Glutamatergic neuron (in vitro differentiated cells): ENCODE data around the gene KANSL2. TPM values are rescaled to one million over a fixed set of nuclear protein-coding genes. Genes with fewer than 3 reads are reported as not detected.
"Not testable (repeated sequence)": the region's sequence is repeated elsewhere in the genome, so short reads cannot be mapped to it uniquely, and the experiment has no call there.

Experiments
- DNase-seq: peaks from one replicate; pipeline ENCODE4 v3.0.0; 2022
- H3K27ac Mint-ChIP-seq: one replicate; pipeline ENCODE4 v1.8.0; 2020; ENCODE audit warnings: mild to moderate bottlenecking, mixed read lengths, inconsistent platforms; ENCODE audit not compliant: unreplicated experiment
- H3K27me3 Mint-ChIP-seq: one replicate; pipeline ENCODE4 v1.8.0; 2020; ENCODE audit warnings: mild to moderate bottlenecking, moderate library complexity, mixed read lengths, inconsistent platforms; ENCODE audit not compliant: unreplicated experiment
- H3K36me3 Mint-ChIP-seq: one replicate; pipeline ENCODE4 v1.8.0; 2020; ENCODE audit warnings: mild to moderate bottlenecking, mixed read lengths, inconsistent platforms; ENCODE audit not compliant: unreplicated experiment
- H3K4me1 Mint-ChIP-seq: one replicate; pipeline ENCODE4 v1.8.0; 2020; ENCODE audit warnings: mild to moderate bottlenecking, low read depth, mixed read lengths, inconsistent platforms; ENCODE audit not compliant: unreplicated experiment
- H3K4me3 Mint-ChIP-seq: one replicate; pipeline ENCODE4 v1.8.0; 2020; ENCODE audit warnings: mild to moderate bottlenecking, mixed read lengths, inconsistent platforms; ENCODE audit not compliant: unreplicated experiment
- H3K9me3 Mint-ChIP-seq: one replicate; pipeline ENCODE4 v1.8.0; 2020; ENCODE audit warnings: mild to moderate bottlenecking, moderate library complexity, mixed read lengths, inconsistent platforms; ENCODE audit not compliant: unreplicated experiment
- total RNA-seq: library from RNA; stranded (reverse); fragmentation: NEBNext Ultra II Directional; extraction: Animal tissue kit (Norgen Biotek cat#: 25700); gene quantifications from one replicate; pipeline ENCODE4 v1.2.1, GENCODE V29; 2021; ENCODE audit not compliant: unreplicated experiment
- TF ChIP-seq, protein P1 (sequence below): fragments of 200-600 bp; sonication (generic); IDR thresholded peaks from one replicate; pipeline ENCODE4 v1.5.0; 2021; ENCODE audit not compliant: partially characterized antibody, unreplicated experiment

The KANSL2 gene
- total RNA-seq, 1 donor from 2014 or later: 48.9 TPM

DNA sequence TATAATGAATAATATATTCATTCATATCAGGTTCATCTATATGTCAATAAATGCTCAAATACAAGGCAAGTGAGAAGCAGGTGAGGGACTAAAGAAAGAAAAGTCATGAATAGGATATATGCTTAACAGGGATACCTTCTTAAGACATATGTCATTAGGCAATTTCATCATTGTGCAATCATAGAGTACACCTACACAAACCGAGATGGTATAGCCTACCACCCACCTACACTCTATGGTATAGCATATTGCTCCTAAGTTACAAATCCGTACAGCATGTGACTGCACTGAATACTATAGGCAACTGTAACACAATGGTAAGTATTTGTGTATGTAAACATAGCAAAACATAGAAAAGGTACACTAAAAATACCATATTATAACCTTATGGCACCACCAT lies 39.0 kb downstream of the KANSL2 start:
- Mint-ChIP-seq H3K27me3 (peaks cover 3% of the 10 kb centered on the region), H3K4me3 (no peak overlapping the region), H3K27ac (no peak overlapping the region), H3K4me1 (no peaks in the 10 kb centered on the region), H3K36me3 (peaks cover 32% of the 10 kb centered on the region), H3K9me3 (peaks cover 11% of the 10 kb centered on the region)
- DNase-seq: no peak
- TF ChIP-seq, protein P1, sequence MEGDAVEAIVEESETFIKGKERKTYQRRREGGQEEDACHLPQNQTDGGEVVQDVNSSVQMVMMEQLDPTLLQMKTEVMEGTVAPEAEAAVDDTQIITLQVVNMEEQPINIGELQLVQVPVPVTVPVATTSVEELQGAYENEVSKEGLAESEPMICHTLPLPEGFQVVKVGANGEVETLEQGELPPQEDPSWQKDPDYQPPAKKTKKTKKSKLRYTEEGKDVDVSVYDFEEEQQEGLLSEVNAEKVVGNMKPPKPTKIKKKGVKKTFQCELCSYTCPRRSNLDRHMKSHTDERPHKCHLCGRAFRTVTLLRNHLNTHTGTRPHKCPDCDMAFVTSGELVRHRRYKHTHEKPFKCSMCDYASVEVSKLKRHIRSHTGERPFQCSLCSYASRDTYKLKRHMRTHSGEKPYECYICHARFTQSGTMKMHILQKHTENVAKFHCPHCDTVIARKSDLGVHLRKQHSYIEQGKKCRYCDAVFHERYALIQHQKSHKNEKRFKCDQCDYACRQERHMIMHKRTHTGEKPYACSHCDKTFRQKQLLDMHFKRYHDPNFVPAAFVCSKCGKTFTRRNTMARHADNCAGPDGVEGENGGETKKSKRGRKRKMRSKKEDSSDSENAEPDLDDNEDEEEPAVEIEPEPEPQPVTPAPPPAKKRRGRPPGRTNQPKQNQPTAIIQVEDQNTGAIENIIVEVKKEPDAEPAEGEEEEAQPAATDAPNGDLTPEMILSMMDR: no peak

DNA sequence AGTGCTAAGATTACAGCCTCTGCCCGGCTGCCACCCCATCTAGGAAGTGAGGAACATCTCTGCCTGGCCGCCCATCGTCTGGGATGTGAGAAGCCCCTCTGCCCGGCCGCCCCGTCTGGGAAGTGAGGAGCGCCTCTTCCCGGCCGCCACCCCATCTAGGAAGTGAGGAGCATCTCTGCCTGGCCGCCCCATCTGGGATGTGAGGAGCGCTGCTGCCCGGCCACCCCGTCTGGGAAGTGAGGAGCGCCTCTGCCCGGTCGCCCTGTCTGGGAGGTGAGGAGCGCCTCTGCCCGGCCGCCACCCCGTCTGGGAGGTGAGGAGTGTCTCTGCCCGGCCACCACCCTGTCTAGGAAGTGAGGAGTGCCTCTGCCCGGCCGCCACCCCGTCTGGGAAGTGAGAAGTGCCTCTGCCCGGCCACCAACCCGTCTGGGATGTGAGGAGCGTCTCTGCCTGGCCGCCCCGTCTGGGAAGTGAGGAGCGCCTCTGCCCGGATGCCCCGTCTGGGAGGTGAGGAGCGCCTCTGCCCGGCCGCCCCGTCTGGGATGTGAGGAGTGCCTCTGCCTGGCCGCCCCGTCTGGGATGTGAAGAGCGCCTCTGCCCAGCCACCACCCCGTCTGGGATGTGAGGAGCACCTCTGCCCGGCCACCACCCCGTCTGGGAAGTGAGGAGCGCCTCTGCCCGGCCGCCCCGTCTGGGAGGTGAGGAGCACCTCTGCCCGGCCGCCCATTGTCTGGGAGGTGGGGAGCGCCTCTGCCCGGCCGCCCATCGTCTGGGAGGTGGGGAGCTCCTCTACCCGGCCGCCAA lies 40.1 kb downstream of the KANSL2 start:
- DNase-seq, H3K4me3 Mint-ChIP-seq, H3K27ac Mint-ChIP-seq, H3K4me1 Mint-ChIP-seq, H3K27me3 Mint-ChIP-seq: not testable (repeated sequence)
- peaks cover 11% of the 10 kb centered on the region for H3K9me3 Mint-ChIP-seq
- peaks cover 32% of the 10 kb centered on the region for H3K36me3 Mint-ChIP-seq

DNA sequence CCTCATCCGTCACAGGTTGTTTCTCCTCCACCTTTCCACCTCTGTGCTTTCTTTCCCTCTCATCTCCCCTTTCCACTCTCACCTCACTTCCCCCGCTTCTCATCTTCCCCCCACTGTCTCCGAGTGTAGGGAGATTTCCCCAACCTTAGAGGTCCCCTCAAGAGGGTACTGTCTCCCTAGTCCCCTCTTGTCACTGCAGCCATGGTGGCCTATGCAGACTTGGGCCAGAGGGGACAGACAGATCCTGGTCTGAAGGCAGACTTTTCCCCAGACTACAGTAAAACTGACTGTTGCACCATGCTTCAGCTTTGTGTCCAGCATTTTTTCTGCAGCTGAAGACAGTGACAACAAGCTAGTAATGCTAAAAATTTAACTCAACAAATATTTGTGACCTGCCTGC lies 41.2 kb downstream of the KANSL2 start:
- Mint-ChIP-seq H3K27ac (no peak overlapping the region), H3K9me3 (peaks cover 11% of the 10 kb centered on the region), H3K4me3 (no peak overlapping the region), H3K36me3 (peaks cover 32% of the 10 kb centered on the region), H3K4me1 (no peaks in the 10 kb centered on the region), H3K27me3 (peaks cover 3% of the 10 kb centered on the region)
- TF ChIP-seq, protein P1: no peak
- no peak for DNase-seq

DNA sequence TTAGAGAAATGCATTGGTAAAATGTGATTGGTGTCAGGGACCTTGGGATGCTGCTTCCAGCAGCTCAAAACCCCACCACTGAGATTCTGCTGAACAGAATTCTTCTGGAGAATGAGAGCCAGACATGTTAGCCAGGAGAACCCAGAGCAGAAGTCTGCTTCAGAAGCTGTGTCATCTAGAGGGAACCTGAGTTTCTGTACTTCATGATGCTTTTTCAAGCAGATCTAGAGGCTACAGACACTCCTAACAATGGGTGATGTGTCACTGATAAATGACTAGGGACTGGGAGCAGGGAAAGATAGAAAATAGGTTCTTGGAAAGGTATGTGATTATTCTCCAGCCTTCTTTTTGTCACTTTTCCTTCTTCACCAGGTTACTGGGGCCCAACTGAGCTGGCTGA lies 41.6 kb downstream of the KANSL2 start:
- Mint-ChIP-seq H3K27ac (no peak overlapping the region), H3K4me3 (no peak overlapping the region), H3K4me1 (no peaks in the 10 kb centered on the region), H3K36me3 (peaks cover 32% of the 10 kb centered on the region), H3K27me3 (peaks cover 3% of the 10 kb centered on the region), H3K9me3 (peaks cover 11% of the 10 kb centered on the region)
- no peak for DNase-seq
- TF ChIP-seq, protein P1: no peak

DNA sequence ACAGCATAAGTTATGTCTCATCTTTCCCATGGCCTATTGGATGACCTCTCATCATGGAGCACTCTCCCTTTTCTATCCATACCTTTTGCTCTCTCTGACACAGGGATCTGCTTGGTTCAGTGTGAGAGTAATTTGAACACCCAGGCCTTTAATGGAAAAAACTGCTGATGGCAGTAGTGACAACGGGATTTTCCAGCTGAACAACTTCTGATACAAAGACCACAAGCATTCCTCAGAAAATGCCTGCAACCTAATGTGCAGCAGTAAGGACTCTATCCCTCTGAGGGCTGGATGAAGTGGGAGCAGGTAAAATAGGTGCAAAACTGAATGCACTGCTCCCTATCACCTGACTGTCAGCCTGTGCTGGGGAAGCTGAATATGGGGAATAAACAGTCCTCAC lies 51.0 kb downstream of the KANSL2 start:
- Mint-ChIP-seq H3K36me3 (peaks cover 6% of the 10 kb centered on the region), H3K9me3 (no peaks in the 10 kb centered on the region), H3K4me1 (peaks cover 6% of the 10 kb centered on the region), H3K27me3 (peaks cover 2% of the 10 kb centered on the region), H3K27ac (no peak overlapping the region), H3K4me3 (no peak overlapping the region)
- TF ChIP-seq, protein P1: no peak
- no peak for DNase-seq
